DMS153 (cell line): ENCODE data around the gene HAO2.
"Not testable (repeated sequence)": the region's sequence is repeated elsewhere in the genome, so short reads cannot be mapped to it uniquely, and the experiment has no call there.

Source experiments
- DNase-seq: peaks from one replicate; lab custom pipeline; 2025; lab: John Stamatoyannopoulos, UW

Gene HAO2

DNA sequence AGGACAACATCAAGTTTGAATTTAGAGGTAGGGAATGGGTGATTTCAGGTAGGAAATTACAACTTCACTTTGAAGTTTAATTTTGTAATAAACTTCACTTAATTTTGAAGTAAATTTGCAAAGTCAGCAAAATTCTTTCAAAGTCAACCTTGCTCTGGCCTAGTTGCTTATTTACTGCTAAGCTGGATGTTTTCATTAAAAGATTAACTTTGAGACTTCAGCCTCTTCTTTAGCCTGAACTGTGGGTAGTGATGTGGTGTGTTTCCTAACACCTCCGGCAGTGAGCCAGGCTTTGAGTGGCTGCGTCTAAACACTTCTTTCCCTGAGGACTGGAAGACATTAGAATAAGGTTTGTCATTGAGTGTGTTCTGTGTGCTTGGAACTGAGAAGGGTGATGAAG is at the start of gene HAO2:
TSS of gene HAO2 (plus strand) at position 232 of the 400 bp plus-strand sequence. CDS start 12,301 bp downstream, outside the sequence.
- no peak for DNase-seq

DNA sequence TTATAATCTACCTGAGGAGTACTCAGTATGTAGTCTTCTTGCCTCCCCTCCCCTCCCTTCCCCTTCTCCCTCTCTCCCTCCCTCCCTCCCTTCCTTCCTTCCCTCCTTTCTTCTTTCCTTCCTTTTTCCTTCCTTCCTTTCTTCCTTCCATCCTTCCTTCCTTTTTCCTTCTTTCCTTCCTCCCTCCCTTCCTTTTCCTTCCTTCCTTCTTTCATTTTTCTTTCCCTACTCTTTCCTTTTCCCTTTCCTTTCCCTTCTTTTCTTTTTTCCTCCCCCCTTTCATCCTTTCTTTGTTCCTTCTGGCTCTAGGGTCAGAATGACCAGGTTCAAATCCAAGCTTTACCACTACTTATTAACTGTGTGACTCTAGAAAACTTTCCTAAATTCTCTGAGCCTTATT is 48.5 kb upstream of the HAO2 start:
- no peak for DNase-seq

DNA sequence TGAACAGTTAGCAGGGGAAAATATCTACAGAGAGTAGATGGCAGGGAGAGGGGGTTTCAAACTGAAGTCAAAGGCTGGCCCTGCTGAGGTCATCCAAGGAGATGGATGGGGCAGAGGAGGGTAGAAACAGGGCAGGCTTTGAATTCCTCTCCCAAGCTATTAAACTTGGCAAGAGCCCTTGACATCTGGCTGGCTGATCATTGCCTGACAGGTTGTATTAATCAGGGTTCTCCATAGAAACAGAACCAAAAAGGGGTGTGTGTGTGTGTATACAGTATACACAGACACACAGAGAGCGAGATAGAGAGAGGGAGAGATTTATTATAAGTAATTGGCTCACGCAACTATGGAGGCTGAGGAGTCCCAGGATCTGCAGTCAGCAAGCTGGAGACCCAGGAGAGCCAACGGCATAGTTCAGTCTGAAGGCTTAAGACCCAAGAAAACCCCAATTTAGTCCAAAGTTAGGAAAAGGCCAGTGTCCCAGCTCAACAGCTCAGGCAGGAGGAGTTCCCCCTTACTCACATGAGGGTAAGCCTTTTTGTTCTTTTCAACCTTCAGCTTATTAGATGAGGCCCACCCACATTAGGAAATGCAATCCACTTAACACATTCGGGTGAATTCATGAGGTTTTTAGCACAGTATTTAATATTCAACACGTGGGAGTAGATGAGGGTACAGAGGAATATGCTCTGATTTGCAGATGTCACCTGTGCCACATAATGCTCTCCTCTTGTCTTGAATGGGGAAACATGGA is 46.7 kb upstream of the HAO2 start:
- DNase-seq = no peak

DNA sequence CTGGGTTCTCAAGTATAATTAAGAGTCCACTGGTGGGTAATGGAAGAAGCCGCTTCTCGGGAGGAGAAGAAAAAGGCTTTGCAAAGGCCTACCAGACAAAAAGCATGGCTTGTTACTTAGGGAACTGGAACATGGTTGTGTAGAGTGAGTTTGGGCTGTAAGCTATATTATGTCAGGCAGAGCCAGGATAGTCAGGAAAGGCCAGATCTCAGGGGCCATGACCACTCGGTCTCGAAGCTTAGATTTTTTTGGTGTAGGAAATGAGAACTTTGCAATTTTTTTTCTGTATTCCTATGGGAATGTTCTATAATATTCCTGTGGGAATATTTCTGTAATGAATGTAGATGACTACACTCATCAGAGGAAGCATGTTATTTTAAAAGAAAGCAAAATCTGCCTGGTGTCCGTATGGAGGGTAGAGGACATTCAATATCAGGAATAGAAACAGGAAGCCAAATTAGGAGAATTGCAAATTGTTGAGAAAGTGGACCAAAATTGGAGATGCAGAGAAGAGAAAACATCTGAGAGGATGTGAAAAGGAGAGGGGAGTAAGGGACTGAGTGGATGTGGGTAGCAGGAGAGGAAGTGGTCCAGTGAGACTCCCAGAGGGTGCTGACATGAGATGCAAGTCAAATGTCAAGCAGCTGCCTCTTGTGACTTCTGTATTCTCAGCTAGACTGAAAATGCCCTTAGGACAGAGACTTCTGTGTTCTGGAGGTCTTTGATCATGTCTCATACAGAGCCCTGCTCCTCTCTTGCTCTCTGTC is 45.2 kb upstream of the HAO2 start:
- DNase-seq = no peak

DNA sequence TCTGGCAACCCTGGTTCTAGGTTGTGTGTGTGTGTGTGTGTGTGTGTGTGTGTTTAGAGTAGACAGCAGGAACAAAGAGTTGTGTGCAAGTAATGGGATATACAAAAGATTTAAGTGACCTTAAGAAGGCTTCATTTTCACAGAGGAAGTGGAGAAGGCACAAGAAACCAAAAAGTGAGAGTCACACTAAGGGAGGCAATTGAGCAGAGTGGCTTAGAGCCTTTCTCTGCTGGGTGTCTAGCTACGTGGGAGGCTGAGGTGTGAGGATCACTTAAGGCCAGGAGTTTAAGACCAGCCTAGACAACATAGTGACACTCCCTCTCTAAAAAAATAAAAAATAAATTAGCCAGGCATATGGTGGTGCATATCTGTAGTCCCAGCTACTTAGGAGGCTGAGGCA is 44.4 kb upstream of the HAO2 start:
- DNase-seq = no peak

DNA sequence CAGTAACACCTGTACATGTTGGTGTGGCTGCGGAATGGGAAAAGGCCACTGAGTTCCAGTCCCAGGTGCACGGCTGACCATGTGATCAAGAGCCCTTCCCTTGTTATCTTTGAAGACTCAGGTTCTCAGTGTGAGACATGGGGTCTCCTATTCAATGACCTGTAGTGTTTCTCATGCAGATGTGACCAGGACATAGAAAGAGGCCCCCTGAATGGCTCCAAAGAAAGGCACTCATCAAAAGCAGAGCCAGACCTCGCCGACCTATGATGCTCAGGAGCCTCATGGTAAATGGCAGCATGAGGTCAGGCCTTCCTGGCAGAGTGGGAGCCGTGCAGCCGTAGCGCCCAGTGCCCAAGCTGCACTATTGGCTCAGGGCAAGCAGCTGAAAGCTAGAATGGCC is 42.3 kb upstream of the HAO2 start:
- no peak for DNase-seq

DNA sequence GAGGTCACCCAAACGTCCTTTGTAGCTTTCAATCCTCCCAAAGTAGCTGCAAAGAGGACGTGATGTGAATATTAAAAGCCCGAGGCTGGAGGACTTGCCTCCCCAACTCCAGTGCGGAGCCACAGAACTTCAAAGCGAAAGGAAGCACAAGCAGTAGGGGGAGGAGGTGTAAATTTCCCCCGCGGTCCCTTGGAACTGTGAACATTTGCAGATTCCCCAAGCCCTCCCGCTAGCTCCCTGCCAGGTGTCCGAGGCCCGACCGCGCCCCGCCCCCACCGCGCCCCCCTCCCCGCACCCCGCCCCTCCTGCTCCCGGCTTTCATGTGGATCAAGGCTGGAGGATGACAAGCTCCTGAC is 41.5 kb upstream of the HAO2 start:
- no peak for DNase-seq

DNA sequence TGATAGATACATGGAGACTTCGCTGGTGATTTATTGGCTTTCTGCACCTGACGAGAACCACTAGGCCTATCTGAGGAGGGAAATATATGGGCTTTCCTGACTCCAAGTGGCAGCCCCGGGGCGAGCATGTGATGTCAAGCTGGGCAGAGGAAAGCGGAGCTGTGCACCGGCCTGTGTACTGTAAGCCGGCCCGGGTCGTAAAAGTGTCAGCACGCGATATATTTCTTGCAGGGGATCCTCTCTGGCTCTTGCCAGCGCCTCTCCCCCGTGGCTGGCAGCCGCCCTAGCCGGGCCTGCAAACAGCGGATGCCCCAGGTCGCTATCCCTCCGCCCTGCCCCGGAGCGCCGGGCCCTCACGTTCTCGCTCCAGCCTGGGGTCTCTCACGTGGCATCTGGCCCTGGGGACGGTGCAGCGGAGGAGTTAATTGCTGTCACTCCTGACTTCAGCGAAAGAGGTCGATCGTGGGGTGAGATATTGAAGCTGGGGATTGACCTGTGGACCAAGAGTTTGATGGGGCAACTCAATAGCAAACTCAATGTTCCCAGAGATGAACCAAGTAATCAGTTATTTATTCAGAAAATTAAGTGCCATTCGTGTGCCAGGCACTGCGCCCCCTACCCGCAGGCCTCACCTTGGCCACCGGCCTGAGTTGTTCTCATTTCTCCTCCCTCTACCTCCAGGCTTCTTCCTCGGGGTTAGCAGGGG is 41.0 kb upstream of the HAO2 start:
- DNase-seq = peak; percentile 54

DNA sequence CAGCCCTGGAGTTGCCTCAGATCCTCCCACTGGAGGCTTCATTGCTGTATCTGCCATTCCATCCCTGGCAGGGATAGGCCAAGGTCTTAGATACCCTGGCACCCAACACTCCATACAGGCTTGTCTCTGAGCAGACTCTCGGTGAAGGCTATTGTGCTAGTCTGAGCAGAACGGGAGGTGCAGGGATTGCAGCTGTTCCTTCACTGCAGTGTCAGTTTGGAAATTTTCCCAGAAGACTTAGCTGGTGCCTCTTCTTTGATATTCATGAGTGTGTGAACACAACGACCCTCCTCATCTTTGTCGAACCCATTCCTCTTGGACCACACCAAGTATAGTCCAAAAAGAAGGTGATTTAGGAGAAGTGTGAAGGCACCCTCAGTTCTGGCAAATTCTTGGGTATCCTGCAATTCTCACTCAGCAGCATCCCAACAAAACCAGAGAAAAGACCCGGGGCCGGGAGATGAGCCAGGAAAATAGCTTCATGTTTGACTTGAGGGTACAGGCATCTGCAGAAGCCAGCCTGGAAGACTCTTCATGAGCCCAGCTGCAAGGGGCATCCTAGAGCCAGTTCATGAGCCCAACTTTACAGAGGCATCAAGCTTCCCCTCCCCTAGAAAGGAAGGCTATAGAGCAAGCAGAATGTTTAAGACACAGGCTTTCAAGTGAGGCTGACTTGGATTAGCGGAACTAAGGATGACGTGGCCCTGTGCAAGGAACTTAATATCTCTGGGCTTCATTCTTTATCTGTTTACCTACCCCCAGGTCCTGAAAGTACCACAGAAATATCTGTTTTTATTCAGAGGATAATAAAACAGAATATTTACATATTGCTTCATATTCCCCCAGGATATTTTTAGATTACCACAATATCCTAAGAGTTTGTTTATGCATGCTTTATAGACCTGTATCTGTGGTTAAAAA is 38.8 kb upstream of the HAO2 start:
- no peak for DNase-seq

DNA sequence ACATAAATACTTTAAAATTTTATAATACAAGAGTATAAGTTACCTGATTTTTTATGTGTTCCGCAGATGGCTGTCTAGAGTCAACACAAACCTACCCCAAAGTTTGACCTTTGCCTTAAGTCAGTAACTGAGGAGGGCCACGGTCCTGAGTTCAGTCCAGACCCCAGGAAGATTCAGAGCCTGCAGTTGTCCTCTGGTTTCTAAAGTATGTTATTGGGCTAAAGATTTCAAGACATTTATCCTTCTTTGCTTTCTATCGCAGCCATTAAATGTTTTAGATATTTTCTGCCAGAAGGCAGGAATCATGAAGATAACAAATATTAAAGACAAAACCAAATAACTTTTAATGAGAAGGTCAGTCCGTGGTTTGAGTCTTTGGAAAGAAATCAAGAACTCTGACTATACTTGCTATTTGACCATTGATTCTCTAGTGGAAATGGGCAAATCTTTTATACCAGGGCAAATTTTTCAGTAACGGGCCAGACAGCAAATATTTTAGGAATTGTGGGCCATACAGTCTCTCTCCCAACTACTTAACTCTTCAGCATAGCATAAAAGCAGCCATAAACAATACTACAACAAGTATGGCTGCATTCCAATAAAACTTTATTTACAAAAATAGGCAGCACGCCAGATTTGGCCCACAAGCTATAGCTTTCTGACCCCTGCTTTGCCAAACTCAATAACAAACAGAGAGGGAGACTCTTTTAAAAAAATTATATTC is 38.0 kb upstream of the HAO2 start:
- no peak for DNase-seq

DNA sequence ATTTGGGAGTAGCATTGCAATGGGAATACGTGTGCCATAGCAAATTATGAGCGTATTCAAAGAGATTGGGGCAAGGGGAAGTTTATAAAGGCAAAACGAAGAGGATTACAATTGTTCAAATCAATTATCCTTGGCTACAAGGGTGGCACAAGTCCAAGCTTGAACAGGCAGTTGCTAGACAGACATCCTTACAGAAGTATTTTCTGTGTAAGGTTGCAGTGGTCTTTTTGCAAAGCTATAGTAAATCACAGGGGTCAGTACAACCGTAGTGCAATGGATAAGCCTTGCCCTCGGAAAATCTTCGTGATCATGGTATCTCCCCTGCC is 37.4 kb upstream of the HAO2 start:
- DNase-seq = no peak

DNA sequence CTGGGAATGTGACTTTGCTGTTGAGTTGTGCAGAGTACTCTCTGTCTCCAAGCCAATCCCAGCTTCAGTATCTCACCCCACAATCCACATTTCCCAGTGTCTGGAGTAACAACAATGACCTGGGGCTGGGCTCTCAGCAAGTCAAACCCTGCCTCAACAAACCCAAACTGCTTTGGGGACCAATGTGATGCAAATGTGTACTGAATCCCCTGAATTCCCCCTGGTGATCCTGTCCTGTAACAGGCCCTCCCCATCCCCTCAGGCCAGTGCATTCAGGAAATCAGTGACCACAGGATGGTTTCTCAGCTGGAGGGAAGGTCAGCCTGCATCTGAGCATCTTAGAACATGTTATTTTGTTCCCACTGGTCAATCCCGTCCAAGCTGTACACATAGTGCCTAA is 36.7 kb upstream of the HAO2 start:
- no peak for DNase-seq

DNA sequence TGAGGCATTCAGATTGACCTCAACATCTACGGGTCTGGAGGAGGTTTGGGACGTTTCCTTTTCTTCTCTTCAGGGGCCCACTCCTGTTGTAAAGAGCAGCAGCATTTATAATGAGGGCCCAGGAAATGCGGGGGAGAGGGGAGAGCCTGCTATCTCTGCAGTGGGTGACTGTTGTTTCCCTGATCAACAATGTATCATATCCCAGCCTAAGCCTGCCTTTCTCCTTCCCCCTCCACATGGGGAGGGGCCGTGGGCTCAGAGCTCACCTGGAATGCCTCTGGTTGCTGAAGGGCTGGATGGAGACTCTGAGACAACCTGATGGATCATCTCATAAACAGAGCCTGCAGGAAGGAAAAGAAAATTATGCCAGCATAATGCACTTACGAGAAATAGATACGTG is 36.0 kb upstream of the HAO2 start:
- no peak for DNase-seq

DNA sequence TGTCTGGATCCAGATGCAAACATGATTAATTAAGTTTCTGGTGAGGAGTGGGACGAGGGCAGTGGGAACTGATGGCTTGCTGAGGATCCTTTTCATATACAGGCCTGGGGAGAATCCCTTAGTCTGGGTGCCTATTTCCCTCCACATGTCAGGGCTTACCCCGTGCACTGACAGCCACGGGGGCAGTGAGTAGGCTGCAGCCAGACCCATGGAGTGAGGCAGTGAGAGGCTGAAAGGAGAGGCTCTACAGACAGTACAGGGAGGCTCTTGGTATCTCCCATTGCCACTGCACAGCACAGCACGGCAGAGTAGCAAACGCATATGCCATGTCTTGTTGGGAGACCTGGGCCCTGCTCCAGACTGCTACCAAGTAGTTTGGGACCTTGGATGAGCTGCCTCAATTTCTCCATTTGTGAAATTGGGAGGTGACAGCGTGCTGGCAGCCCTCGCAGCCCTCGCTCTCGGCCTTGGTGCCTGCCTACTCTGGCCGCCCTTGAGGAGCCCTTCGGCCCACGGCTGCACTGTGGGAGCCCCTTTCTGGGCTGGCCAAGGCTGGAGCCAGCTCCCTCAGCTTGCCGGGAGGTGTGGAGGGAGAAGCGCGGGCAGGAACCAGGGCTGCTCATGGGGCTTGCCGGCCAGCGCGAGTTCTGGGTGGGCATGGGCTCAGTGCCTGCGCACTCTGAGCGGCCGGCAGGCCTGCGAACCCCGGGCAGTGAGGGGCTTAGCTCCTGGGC is 35.3 kb upstream of the HAO2 start:
- DNase-seq = no peak

DNA sequence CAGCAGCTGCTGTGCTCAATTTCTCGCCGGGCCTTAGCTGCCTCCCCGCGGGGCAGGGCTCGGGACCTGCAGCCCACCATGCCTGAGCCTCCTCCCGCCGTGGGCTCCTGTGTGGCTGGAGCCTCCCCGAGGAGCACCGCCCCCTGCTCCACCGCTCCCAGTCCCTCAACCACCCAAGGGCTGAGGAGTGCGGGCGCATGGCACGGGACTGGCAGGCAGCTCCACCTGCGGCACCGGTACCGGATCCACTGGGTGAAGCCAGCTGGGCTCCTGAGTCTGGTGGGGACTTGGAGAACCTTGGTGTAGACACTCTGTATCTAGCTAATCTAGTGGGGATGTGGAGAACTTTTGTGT is 34.7 kb upstream of the HAO2 start:
- not testable (repeated sequence) for DNase-seq

DNA sequence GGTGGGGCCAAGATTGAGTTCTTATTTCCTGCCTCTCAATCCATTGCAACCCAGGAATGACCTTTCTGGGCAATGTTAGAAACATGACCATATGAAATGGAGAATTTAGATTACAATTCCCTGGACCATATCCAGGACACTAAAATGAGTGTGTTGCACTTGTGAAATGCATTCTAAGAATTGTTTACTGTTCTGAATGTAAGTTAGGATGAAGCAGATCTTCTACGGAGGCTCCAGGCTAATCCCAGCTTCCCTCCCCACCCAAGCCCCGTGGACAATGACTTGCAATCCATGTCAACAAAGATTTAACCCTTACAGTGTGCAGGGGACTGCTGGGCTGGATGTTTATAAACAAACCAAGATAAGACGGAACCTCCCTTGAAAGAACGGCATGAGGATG is 31.7 kb upstream of the HAO2 start:
- no peak for DNase-seq

DNA sequence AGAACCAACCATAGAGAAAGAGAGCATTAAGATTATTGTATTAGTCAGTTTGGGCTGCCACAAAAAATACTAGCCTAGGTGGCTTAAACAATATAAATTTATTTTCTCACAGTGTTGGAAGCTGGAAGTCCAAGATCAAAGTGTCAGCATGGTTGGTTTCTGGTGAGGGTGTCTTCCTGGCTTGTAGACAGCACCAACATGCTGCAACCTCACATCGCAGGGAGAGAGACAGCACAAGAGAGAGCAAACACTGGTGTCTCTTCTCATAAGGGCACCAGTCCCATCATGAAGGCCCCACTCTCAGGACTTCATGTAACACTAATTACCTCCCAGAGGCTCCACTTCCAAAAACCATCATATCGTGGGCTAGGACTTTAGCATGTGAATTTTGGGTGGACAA is 30.6 kb upstream of the HAO2 start:
- no peak for DNase-seq

DNA sequence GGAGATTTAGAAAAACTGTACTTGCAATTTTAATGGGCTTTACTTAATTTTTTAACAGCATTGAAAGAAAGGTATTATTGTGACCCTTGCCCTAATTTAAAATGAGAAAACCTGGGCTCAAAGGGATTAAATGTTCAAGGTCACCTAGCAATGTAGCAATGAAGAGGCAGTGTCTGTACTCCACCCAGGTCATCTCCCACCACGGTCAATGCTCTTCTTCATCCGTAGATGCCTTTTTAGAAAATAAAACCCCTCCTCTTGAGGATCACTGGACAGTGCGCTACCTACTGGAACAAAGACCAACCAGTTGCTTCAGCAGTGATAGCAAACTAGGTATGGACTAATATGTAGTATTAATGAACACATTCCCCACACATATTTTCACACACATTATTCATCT is 29.8 kb upstream of the HAO2 start:
- DNase-seq = no peak

DNA sequence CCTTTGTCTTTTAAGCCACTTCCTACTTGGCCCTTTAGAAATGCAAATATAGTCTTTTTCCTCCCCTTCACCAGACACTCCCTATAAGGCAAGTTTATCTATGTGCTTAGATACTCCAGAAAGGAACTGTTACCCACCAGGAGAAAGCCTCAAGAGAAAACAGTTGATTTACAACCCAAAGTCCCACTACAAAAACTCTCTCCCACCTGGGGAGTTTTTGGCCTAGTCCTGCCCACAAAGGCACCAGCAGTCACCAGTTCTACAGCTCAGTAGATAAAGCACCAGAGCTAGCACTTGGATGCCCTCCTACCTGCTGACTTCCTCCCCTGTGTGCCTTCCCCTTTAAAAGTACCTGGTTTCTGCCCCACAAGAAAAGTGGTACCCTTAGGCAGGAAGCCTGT is 27.7 kb upstream of the HAO2 start:
- DNase-seq = no peak

DNA sequence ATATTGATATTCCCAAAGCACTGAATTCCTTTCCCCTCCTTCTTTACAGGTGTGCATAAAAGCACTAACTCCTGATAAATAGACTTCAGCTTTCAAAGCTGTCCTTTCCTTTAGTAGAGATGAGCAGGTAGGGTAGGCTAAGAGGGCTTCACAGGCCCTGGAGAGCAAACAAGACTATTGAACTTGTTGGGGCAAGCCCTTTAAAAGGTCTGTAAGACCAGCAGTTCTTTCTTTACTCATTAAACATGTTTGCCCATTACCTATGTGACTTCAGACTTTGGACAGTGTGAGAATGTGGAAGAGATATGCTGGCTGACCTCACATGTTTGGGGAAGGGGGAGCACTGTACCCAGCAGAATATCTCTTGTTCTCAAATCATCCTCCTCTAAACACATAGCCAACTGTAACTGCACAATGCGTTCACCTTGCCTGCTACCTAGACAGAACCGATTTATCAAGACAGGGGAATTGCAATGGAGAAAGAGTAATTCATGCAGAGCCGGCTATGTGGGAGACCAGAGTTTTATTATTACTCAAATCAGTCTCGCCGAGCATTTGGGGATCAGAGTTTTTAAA is 27.1 kb upstream of the HAO2 start:
- DNase-seq = no peak

DNA sequence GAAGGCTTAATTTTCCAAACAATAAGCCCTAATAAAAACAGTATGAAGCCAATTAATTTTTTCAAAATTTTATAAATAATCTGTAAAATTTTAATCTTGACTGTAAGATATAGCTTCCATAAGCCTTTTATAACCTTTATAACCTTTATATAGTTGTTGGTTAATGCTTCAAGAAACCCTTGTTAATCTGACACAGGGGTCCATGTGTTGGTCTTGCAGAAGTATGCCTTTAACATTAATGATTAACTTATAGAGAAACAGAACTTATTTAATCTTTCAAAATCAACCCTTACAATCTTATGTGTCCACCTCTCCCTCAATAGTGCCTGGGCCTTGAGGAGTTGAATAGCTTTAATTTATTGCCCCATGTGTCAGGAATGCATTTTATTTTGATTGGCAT is 23.2 kb upstream of the HAO2 start:
- no peak for DNase-seq
